ENCODE results near the gene LAMC2.

LAMC2 gene

GRCh38 chr1:183185941-183186490 lies at the start of gene LAMC2:
LAMC2 (plus strand) TSS chr1:183186264; CDS start chr1:183186353, 89 bp downstream.
- Histone ChIP-seq H3K27ac (ENCODE audit: low read depth, low read length) (no peak within 1 kb of the TSS), H2AFZ (ENCODE audit: low read depth, low read length, severe bottlenecking) (no peak within 1 kb of the TSS), H3K4me3 (ENCODE audit: insufficient read depth, low read length, poor library complexity, severe bottlenecking) (no peak within 1 kb of the TSS), H3K9me2 (replicated peaks; ENCODE audit: insufficient read depth, low read length) (no peaks in the 10 kb centered on the region), H3K36me3 (ENCODE audit: low read length) (no peaks in the 10 kb centered on the region), H3F3A (ENCODE audit: insufficient read depth) (no peaks in the 10 kb centered on the region), H3K9ac (ENCODE audit: low read length) (no peak within 1 kb of the TSS), H3K9me3 (ENCODE audit: insufficient read depth, low read length) (no peaks in the 10 kb centered on the region), H3K27me3 (ENCODE audit: low read length) (no peaks in the 10 kb centered on the region), H3K4me2 (ENCODE audit: low read depth, low read length, poor library complexity, severe bottlenecking) (no peak within 1 kb of the TSS), H3K79me2 (ENCODE audit: insufficient read depth, low read length) (no peaks in the 10 kb centered on the region), H4K20me1 (ENCODE audit: low read depth, low read length) (no peaks in the 10 kb centered on the region)
- TF ChIP-seq EZH2phosphoT487 (conservative IDR thresholded peaks at IDR 0.05; ENCODE audit: low read length), result no peak
- TF ChIP-seq CTCF (IDR thresholded peaks at IDR 0.05; ENCODE audit: insufficient read depth, low read length, poor library complexity, severe bottlenecking), result no peak

DNA sequence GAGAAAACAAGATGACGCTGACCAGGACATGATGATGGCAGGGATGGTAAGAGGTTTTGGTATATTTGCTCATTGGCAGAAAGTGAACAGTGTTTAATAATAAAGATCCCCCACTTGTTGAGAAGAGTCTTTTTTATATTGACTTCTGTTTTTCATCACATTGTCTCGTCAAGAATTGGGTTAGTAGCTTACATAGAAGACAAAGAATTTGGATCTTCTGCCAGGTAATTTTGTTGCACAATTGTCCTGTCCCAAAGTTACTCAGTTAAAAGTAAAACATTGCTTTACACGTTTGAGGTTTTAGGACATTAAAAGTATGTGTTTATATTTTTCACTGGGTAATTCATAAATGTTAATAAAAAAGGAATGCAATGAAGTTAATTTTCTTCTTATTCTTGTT lies 48.3 kb upstream of the LAMC2 start:
- H3K36me3 ChIP-seq (ENCODE audit: low read length), result peaks cover 17% of the 10 kb centered on the region; the same call in 1 of the 2 replicates
- no peak overlapping the region for H3K9ac ChIP-seq (ENCODE audit: low read length)
- no peaks in the 10 kb centered on the region for H3K9me3 ChIP-seq (ENCODE audit: insufficient read depth, low read length)
- H3F3A ChIP-seq (ENCODE audit: insufficient read depth), result no peaks in the 10 kb centered on the region
- H3K9me2 ChIP-seq (replicated peaks; ENCODE audit: insufficient read depth, low read length), result no peaks in the 10 kb centered on the region
- no peak overlapping the region for H3K4me3 ChIP-seq (ENCODE audit: insufficient read depth, low read length, poor library complexity, severe bottlenecking)
- TF ChIP-seq CTCF (IDR thresholded peaks at IDR 0.05; ENCODE audit: insufficient read depth, low read length, poor library complexity, severe bottlenecking) (no peak), EZH2phosphoT487 (conservative IDR thresholded peaks at IDR 0.05; ENCODE audit: low read length) (no peak)
- H4K20me1 ChIP-seq (ENCODE audit: low read depth, low read length), result no peaks in the 10 kb centered on the region
- no peaks in the 10 kb centered on the region for H3K27me3 ChIP-seq (ENCODE audit: low read length)
- H3K4me2 ChIP-seq (ENCODE audit: low read depth, low read length, poor library complexity, severe bottlenecking), result no peak overlapping the region
- no peaks in the 10 kb centered on the region for H3K79me2 ChIP-seq (ENCODE audit: insufficient read depth, low read length)
- H2AFZ ChIP-seq (ENCODE audit: low read depth, low read length, severe bottlenecking), result no peak overlapping the region
- no peak overlapping the region for H3K27ac ChIP-seq (ENCODE audit: low read depth, low read length)

DNA sequence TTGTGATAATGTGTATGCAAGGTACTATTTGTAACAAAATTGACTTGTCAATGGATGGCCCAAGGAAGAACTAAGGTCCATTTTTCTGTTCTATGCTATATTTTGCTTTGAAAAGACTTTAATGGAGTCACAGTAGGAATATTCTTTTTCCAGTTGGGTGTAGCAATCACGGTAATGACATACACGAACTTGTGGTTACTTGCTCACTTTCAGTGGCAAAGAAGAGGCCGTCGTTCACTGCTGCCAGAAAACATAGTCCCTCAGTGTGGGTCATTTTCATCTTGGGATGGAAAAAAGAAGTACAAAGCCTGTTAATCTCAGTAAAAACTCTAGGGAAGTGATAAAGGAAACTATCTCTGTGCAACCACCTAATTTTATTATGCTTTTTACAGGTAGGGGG lies 47.8 kb upstream of the LAMC2 start:
- no peaks in the 10 kb centered on the region for H3K9me2 ChIP-seq (replicated peaks; ENCODE audit: insufficient read depth, low read length)
- H3K4me3 ChIP-seq (ENCODE audit: insufficient read depth, low read length, poor library complexity, severe bottlenecking), result no peak overlapping the region
- H3K9ac ChIP-seq (ENCODE audit: low read length), result no peak overlapping the region
- no peaks in the 10 kb centered on the region for H3K79me2 ChIP-seq (ENCODE audit: insufficient read depth, low read length)
- TF ChIP-seq CTCF (IDR thresholded peaks at IDR 0.05; ENCODE audit: insufficient read depth, low read length, poor library complexity, severe bottlenecking) (no peak), EZH2phosphoT487 (conservative IDR thresholded peaks at IDR 0.05; ENCODE audit: low read length) (no peak)
- no peaks in the 10 kb centered on the region for H3K9me3 ChIP-seq (ENCODE audit: insufficient read depth, low read length)
- H2AFZ ChIP-seq (ENCODE audit: low read depth, low read length, severe bottlenecking), result no peak overlapping the region
- H3K36me3 ChIP-seq (ENCODE audit: low read length), result peaks cover 17% of the 10 kb centered on the region; the same call in 1 of the 2 replicates
- no peaks in the 10 kb centered on the region for H3F3A ChIP-seq (ENCODE audit: insufficient read depth)
- H4K20me1 ChIP-seq (ENCODE audit: low read depth, low read length), result no peaks in the 10 kb centered on the region
- no peak overlapping the region for H3K4me2 ChIP-seq (ENCODE audit: low read depth, low read length, poor library complexity, severe bottlenecking)
- no peaks in the 10 kb centered on the region for H3K27me3 ChIP-seq (ENCODE audit: low read length)
- H3K27ac ChIP-seq (ENCODE audit: low read depth, low read length), result no peak overlapping the region

Measured in SU-DHL-6 (cell line).